ENCODE data around the gene CHD8. TPM values are rescaled to one million over a fixed set of nuclear protein-coding genes. Genes with fewer than 3 reads are reported as not detected.

The CHD8 gene, protein sequence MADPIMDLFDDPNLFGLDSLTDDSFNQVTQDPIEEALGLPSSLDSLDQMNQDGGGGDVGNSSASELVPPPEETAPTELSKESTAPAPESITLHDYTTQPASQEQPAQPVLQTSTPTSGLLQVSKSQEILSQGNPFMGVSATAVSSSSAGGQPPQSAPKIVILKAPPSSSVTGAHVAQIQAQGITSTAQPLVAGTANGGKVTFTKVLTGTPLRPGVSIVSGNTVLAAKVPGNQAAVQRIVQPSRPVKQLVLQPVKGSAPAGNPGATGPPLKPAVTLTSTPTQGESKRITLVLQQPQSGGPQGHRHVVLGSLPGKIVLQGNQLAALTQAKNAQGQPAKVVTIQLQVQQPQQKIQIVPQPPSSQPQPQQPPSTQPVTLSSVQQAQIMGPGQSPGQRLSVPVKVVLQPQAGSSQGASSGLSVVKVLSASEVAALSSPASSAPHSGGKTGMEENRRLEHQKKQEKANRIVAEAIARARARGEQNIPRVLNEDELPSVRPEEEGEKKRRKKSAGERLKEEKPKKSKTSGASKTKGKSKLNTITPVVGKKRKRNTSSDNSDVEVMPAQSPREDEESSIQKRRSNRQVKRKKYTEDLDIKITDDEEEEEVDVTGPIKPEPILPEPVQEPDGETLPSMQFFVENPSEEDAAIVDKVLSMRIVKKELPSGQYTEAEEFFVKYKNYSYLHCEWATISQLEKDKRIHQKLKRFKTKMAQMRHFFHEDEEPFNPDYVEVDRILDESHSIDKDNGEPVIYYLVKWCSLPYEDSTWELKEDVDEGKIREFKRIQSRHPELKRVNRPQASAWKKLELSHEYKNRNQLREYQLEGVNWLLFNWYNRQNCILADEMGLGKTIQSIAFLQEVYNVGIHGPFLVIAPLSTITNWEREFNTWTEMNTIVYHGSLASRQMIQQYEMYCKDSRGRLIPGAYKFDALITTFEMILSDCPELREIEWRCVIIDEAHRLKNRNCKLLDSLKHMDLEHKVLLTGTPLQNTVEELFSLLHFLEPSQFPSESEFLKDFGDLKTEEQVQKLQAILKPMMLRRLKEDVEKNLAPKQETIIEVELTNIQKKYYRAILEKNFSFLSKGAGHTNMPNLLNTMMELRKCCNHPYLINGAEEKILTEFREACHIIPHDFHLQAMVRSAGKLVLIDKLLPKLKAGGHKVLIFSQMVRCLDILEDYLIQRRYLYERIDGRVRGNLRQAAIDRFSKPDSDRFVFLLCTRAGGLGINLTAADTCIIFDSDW (N-terminal part only)
- total RNA-seq (142 TPM), polyA plus RNA-seq (10 to 100 TPM; 15.3 to 30.9 (median 20.9) TPM)

GRCh38 chr14:21455912-21456667, at the start of gene CHD8:
CHD8 (minus strand) TSS chr14:21456123; CDS start chr14:21431643, 24,480 bp downstream.
- Histone ChIP-seq H3K27me3 (ENCODE audit: control insufficient read depth, insufficient read depth, low read length) (no peaks in the 10 kb centered on the region), H3K9me3 (ENCODE audit: control insufficient read depth in 2 of 2, low read length in 2 of 2) (no peaks in the 10 kb centered on the region), H3K36me3 (ENCODE audit: control insufficient read depth, insufficient read depth, low read length) (peaks cover 14% of the 10 kb centered on the region), H3K4me3 (ENCODE audit: low read depth, low read length) (peak within 1 kb of the TSS; percentile 98), H3K4me1 (ENCODE audit: control insufficient read depth, insufficient read depth, low read length, poor library complexity, severe bottlenecking) (peaks cover 40% of the 10 kb centered on the region), H3K27ac (ENCODE audit: insufficient read depth, low read length, poor library complexity, severe bottlenecking) (peak within 1 kb of the TSS; percentile 95)
- H3K4me3 Mint-ChIP-seq, result peak within 1 kb of the TSS; percentile 86 to 99 (median 98)
- H3K36me3 Mint-ChIP-seq, result peaks cover 13% of the 10 kb centered on the region
- ATAC-seq (ENCODE audit: low read depth in 2 of 2) (peak; percentile 98 to 99), DNase-seq (peak; percentile 100)
- peak within 1 kb of the TSS; percentile 99 to 100 (median 100) for H3K27ac Mint-ChIP-seq
- H3K4me1 Mint-ChIP-seq, result peaks cover 20 to 48% (median 33%) of the 10 kb centered on the region in 4 donors
- no peaks in the 10 kb centered on the region for H3K9me3 Mint-ChIP-seq
- no peaks in the 10 kb centered on the region for H3K27me3 Mint-ChIP-seq

DNA sequence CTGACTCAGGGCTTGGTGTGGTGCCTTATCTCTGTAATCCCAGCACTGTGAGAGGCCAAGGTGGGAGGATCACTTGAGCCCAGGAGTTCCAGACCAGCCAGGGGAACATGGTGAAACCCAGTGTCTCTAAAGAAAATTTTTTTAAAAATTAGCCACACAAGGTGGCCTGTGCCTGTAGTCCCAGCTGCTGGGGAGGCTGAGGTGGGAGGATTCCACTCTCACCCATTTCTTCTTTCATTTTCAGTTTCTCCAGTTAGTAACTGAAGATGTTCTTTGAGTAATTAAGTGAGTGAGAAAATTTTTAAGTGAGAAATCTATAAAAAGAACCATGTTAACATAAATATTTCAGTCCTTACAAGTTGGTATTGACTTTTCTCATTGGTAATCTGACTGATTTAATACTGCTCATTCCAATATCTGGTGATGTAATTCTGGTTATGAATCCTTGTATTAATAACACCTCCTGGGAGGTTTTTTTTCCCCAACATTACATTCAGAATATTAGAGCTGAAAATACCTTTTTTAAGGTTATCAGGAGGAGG, 49.2 kb upstream of the CHD8 start:
- DNase-seq (peak in 1 of 3 donors; percentile 62), ATAC-seq (ENCODE audit: low read depth in 2 of 2) (no peak)
- H3K27ac Mint-ChIP-seq, result peak overlapping the region; percentile 52 to 83 (median 54)
- H3K4me3 Mint-ChIP-seq, result peak overlapping the region in 3 of 4 donors; percentile 41 to 77 (median 47)
- H3K4me1 Mint-ChIP-seq, result peaks cover 17 to 49% (median 37%) of the 10 kb centered on the region in 4 donors
- Histone ChIP-seq H3K27me3 (ENCODE audit: control insufficient read depth, insufficient read depth, low read length) (no peaks in the 10 kb centered on the region), H3K27ac (ENCODE audit: insufficient read depth, low read length, poor library complexity, severe bottlenecking) (peak overlapping the region; percentile 9), H3K36me3 (ENCODE audit: control insufficient read depth, insufficient read depth, low read length) (peaks cover 38% of the 10 kb centered on the region), H3K4me1 (ENCODE audit: control insufficient read depth, insufficient read depth, low read length, poor library complexity, severe bottlenecking) (peaks cover 31% of the 10 kb centered on the region), H3K4me3 (ENCODE audit: low read depth, low read length) (peak overlapping the region; percentile 43), H3K9me3 (ENCODE audit: control insufficient read depth in 2 of 2, low read length in 2 of 2) (no peaks in the 10 kb centered on the region)
- H3K27me3 Mint-ChIP-seq, result no peaks in the 10 kb centered on the region
- peaks cover 0 to 2% (median 0%) of the 10 kb centered on the region in 7 donors for H3K9me3 Mint-ChIP-seq
- H3K36me3 Mint-ChIP-seq, result peaks cover 30% of the 10 kb centered on the region

GRCh38 chr14:21503376-21503775, 47.5 kb upstream of the CHD8 start:
- Histone ChIP-seq H3K4me3 (ENCODE audit: low read depth, low read length) (no peak overlapping the region), H3K27me3 (ENCODE audit: control insufficient read depth, insufficient read depth, low read length) (no peaks in the 10 kb centered on the region), H3K4me1 (ENCODE audit: control insufficient read depth, insufficient read depth, low read length, poor library complexity, severe bottlenecking) (peaks cover 18% of the 10 kb centered on the region), H3K27ac (ENCODE audit: insufficient read depth, low read length, poor library complexity, severe bottlenecking) (no peak overlapping the region), H3K36me3 (ENCODE audit: control insufficient read depth, insufficient read depth, low read length) (peaks cover 52% of the 10 kb centered on the region), H3K9me3 (ENCODE audit: control insufficient read depth in 2 of 2, low read length in 2 of 2) (no peaks in the 10 kb centered on the region)
- H3K27me3 Mint-ChIP-seq, result no peaks in the 10 kb centered on the region
- H3K36me3 Mint-ChIP-seq, result peaks cover 41% of the 10 kb centered on the region
- ATAC-seq (ENCODE audit: low read depth in 2 of 2) (no peak), DNase-seq (no peak)
- H3K4me1 Mint-ChIP-seq, result peaks cover 11 to 48% (median 35%) of the 10 kb centered on the region in 4 donors
- no peak overlapping the region for H3K27ac Mint-ChIP-seq
- H3K4me3 Mint-ChIP-seq, result no peak overlapping the region
- peaks cover 0 to 2% (median 0%) of the 10 kb centered on the region in 7 donors for H3K9me3 Mint-ChIP-seq

DNA sequence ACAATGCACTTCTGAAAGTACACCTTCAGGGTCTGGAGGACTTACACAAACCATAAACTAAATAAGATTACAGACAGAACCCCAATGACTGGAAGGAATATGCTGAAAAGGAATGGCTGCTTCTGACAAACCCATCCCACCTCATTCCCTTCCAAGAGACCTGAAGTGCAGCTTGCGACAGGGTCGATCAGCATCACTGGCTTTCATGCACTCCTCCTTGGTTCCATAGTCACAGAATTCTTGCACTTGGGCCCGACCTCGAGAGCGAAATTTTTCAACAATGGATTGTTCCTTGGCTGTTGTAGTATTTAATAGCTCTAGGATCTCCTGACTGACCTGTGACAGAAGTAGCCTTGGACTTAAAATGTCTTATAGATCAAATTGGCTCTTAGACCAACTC, 45.6 kb upstream of the CHD8 start:
- Mint-ChIP-seq H3K4me3 (no peak overlapping the region), H3K9me3 (peaks cover 0 to 2% (median 0%) of the 10 kb centered on the region in 7 donors), H3K36me3 (peaks cover 37% of the 10 kb centered on the region), H3K4me1 (peaks cover 11 to 40% (median 27%) of the 10 kb centered on the region in 4 donors), H3K27ac (no peak overlapping the region), H3K27me3 (no peaks in the 10 kb centered on the region)
- ATAC-seq (ENCODE audit: low read depth in 2 of 2), result no peak
- Histone ChIP-seq H3K4me1 (ENCODE audit: control insufficient read depth, insufficient read depth, low read length, poor library complexity, severe bottlenecking) (peaks cover 16% of the 10 kb centered on the region), H3K36me3 (ENCODE audit: control insufficient read depth, insufficient read depth, low read length) (peaks cover 63% of the 10 kb centered on the region), H3K9me3 (ENCODE audit: control insufficient read depth in 2 of 2, low read length in 2 of 2) (no peaks in the 10 kb centered on the region), H3K27ac (ENCODE audit: insufficient read depth, low read length, poor library complexity, severe bottlenecking) (no peak overlapping the region), H3K27me3 (ENCODE audit: control insufficient read depth, insufficient read depth, low read length) (no peaks in the 10 kb centered on the region), H3K4me3 (ENCODE audit: low read depth, low read length) (no peak overlapping the region)
- no peak for DNase-seq

DNA sequence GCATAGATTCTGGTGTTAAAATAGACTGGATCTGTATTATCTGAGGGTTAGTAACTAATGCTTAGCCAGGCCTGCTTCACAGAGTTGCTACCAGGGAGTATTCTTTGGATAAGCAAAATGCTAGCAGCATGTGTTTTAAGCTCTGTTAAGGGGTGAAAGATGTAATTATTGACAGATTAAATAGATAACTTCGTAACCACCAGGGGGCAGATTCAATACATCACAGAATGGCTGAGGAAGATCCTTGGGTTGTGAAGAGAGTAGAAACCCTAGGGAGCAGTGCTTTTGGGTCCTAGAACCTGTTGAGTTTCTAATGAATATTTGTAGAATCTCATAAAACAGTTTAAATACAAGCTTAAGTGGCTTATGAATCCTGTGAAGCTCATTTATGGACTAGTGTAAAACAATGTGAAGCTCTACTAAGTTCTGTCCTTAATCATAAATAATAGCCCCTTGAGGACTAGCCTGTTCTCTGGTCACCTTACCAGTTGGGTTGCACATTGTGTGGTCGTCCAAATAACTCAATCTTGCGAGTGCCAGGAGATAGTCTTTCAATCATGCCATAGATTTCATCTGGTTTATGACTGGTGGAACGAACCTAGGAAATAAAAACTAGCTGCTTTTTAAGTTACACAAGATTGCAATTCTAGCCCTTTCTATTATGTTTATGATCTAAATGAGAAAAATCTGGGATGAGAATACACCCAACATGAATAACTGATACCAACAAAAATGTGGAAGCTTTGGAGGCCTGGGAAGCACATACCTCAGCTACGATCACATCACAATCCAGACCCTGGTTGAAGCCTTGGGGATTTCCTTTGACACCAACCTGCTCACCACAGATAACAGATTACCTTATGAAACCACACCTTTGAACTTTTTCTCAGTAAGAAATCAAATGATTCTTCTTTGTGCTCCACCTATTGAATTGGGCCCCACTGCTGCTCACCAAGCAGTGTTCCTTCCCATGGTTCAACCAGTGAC, 42.9 kb upstream of the CHD8 start:
- no peak overlapping the region for H3K4me3 ChIP-seq (ENCODE audit: low read depth, low read length)
- Mint-ChIP-seq H3K4me1 (peaks cover 0 to 26% (median 17%) of the 10 kb centered on the region in 4 donors), H3K4me3 (peak overlapping the region in 1 of 4 donors; percentile 27), H3K9me3 (no peaks in the 10 kb centered on the region), H3K27ac (peak overlapping the region in 2 of 3 donors; percentile 77 to 82), H3K27me3 (no peaks in the 10 kb centered on the region), H3K36me3 (peaks cover 47% of the 10 kb centered on the region)
- DNase-seq (peak in 2 of 3 donors; percentile 61 to 75), ATAC-seq (ENCODE audit: low read depth in 2 of 2) (peak; percentile 74 to 76)
- H3K27me3 ChIP-seq (ENCODE audit: control insufficient read depth, insufficient read depth, low read length), result no peaks in the 10 kb centered on the region
- no peaks in the 10 kb centered on the region for H3K9me3 ChIP-seq (ENCODE audit: control insufficient read depth in 2 of 2, low read length in 2 of 2)
- H3K36me3 ChIP-seq (ENCODE audit: control insufficient read depth, insufficient read depth, low read length), result peaks cover 86% of the 10 kb centered on the region
- peak overlapping the region; percentile 68 for H3K27ac ChIP-seq (ENCODE audit: insufficient read depth, low read length, poor library complexity, severe bottlenecking)
- H3K4me1 ChIP-seq (ENCODE audit: control insufficient read depth, insufficient read depth, low read length, poor library complexity, severe bottlenecking), result peaks cover 3% of the 10 kb centered on the region

GRCh38 chr14:21496453-21496852, 40.5 kb upstream of the CHD8 start:
- H3K4me3 ChIP-seq (ENCODE audit: low read depth, low read length), result no peak overlapping the region
- no peak overlapping the region for H3K27ac ChIP-seq (ENCODE audit: insufficient read depth, low read length, poor library complexity, severe bottlenecking)
- no peaks in the 10 kb centered on the region for H3K9me3 ChIP-seq (ENCODE audit: control insufficient read depth in 2 of 2, low read length in 2 of 2)
- Mint-ChIP-seq H3K27ac (peak overlapping the region in 1 of 3 donors; percentile 46), H3K27me3 (no peaks in the 10 kb centered on the region), H3K4me3 (no peak overlapping the region), H3K4me1 (peaks cover 0 to 28% (median 16%) of the 10 kb centered on the region in 4 donors), H3K9me3 (no peaks in the 10 kb centered on the region), H3K36me3 (peaks cover 49% of the 10 kb centered on the region)
- no peak for DNase-seq
- no peaks in the 10 kb centered on the region for H3K27me3 ChIP-seq (ENCODE audit: control insufficient read depth, insufficient read depth, low read length)
- H3K4me1 ChIP-seq (ENCODE audit: control insufficient read depth, insufficient read depth, low read length, poor library complexity, severe bottlenecking), result peaks cover 3% of the 10 kb centered on the region
- H3K36me3 ChIP-seq (ENCODE audit: control insufficient read depth, insufficient read depth, low read length), result peaks cover 87% of the 10 kb centered on the region
- no peak for ATAC-seq (ENCODE audit: low read depth in 2 of 2)

Measured in CD4-positive, CD25-positive, alpha-beta regulatory T cell (primary cell).